Right lobe of liver (tissue), 4 donors: ENCODE data around the gene CRAMP1.

ENCODE experiments used
- CTCF ChIP-seq, 4 donors: fragments of 200-600 bp in 3 of 4; fragments of 450-650 bp in 1 of 4; IDR thresholded peaks; one replicate each; pipeline versions ENCODE4 v1.5.1 to v1.8.0; 2016 to 2022; ENCODE audit warnings: antibody characterized with exemption in 4 of 4, mild to moderate bottlenecking in 2 of 4
- POLR2A ChIP-seq: fragments of 450-650 bp; IDR thresholded peaks from one replicate; pipeline ENCODE4 v1.6.1; 2017; ENCODE audit warnings: antibody characterized with exemption, mild to moderate bottlenecking
- donor health status: DM: no; HTN: no; CAD: no.
- donor health status: DM: no; HTN: no; CAD: no.
- donor health status: DM: no; HTN: yes; CAD: no.

DNA sequence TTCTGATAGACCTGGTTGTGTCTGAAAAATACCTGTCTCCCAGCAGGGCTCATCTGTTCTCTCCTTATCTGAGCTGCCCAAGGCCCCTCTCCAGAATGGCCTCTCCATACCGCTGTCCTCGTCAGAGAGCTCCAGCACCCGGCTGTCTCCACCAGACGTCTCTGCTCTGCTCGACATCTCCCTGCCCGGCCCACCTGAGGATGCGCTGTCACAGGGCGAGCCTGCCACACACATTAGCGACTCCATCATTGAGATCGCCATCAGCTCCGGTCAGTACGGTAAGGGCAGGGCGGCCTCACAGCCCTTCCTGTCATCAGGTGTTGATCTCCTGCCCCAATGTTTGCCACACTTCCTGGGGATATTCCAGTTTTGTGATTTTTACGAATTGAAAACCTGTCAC is 55.8 kb downstream of the CRAMP1 start:
- no peak for TF ChIP-seq CTCF (IDR thresholded peaks at IDR 0.05)
- no peak for TF ChIP-seq POLR2A
